GM23248 (cell line): ENCODE measurements around the gene PAPPA.

Experiments
- EZH2 ChIP-seq: fragments of 200-600 bp; sonication (generic); IDR thresholded peaks from 2 replicates; pipeline ENCODE4 v1.6.1; 2018; ENCODE audit warnings: antibody characterized with exemption, mild to moderate bottlenecking; ENCODE audit not compliant: insufficient read depth, poor library complexity, severe bottlenecking
- EZH2phosphoT487 ChIP-seq: fragments of 200-600 bp; sonication (generic); IDR thresholded peaks from 2 replicates; pipeline ENCODE4 v1.6.1; 2018; ENCODE audit warnings: antibody characterized with exemption, moderate library complexity, mild to moderate bottlenecking, low read depth; ENCODE audit not compliant: insufficient read depth

- TF ChIP-seq EZH2 (no peak), EZH2phosphoT487 (no peak)
Observed at GRCh38 chr9:116352958-116353357, 199.4 kb downstream of the PAPPA start.
